K562 (cell line): ENCODE results near the gene FAM111B. TPM values are rescaled to one million over a fixed set of nuclear protein-coding genes. Genes with fewer than 3 reads are reported as not detected.

ENCODE experiments used
- ARID2 ChIP-seq: fragments of 450-650 bp; IDR thresholded peaks from 2 replicates; pipeline ENCODE4 v1.6.1; 2017; ENCODE audit warnings: antibody characterized with exemption, mild to moderate bottlenecking
- BRCA1 ChIP-seq, 2 experiments: fragments of 450-650 bp in 1 of 2; sonication (generic) in 1 of 2; formaldehyde crosslinking in 1 of 2; IDR thresholded peaks; 2 replicates each; pipeline versions ENCODE4 v1.5.0 to v1.6.1; 2017 to 2020; ENCODE audit warnings: mild to moderate bottlenecking in 1 of 2, missing genetic modification reagents in 1 of 2
- CBX2 ChIP-seq: fragments of 200-600 bp; sonication (generic); IDR thresholded peaks from one replicate; pipeline ENCODE4 v1.6.1; 2012; ENCODE audit warnings: mild to moderate bottlenecking, low read length, inconsistent platforms; ENCODE audit not compliant: insufficient read depth, poor library complexity, severe bottlenecking
- CBX5 ChIP-seq: IDR thresholded peaks from 2 replicates; pipeline ENCODE4 v1.6.1; 2014; ENCODE audit warnings: low read depth, borderline replicate concordance
- CEBPB ChIP-seq: fragments of 450-650 bp; IDR thresholded peaks from 2 replicates; pipeline ENCODE4 v1.6.1; 2016; ENCODE audit warnings: missing genetic modification characterization, missing compliant biosample characterization
- CREBBP ChIP-seq: IDR thresholded peaks from one replicate; pipeline ENCODE4 v1.6.1; 2012; ENCODE audit warnings: low read depth, mild to moderate bottlenecking, control low read depth, inconsistent platforms, low read length
- FOSL1 ChIP-seq: fragments of 200-800 bp; sonication (Bioruptor generic); conservative IDR thresholded peaks from 2 replicates; pipeline ENCODE4 v1.6.1; 2016; ENCODE audit warnings: missing genetic modification characterization, missing compliant biosample characterization
- HDAC2 ChIP-seq: fragments of 450-650 bp; IDR thresholded peaks from 2 replicates; pipeline ENCODE4 v1.6.1; 2016; ENCODE audit warnings: mild to moderate bottlenecking
- MCM7 ChIP-seq, 2 experiments: fragments of 450-650 bp; IDR thresholded peaks; 2 replicates each; pipeline ENCODE4 v1.6.1; 2016 to 2018
- MIER1 ChIP-seq: fragments of 450-650 bp; IDR thresholded peaks from 2 replicates; pipeline ENCODE4 v1.6.1; 2016; ENCODE audit warnings: antibody characterized with exemption, mild to moderate bottlenecking, low read depth
- NCOA2 ChIP-seq, 2 experiments: fragments of 450-650 bp; IDR thresholded peaks; 2 replicates each; pipeline ENCODE4 v1.6.1; 2018; ENCODE audit warnings: mild to moderate bottlenecking in 2 of 2, moderate library complexity in 1 of 2; ENCODE audit not compliant: partially characterized antibody in 2 of 2
- PHB ChIP-seq: fragments of 250-450 bp; sonication (Bioruptor Pico); IDR thresholded peaks from 2 replicates; pipeline ENCODE4 v1.5.0; 2021
- RBM22 ChIP-seq: fragments of 200-400 bp; formaldehyde crosslinking; IDR thresholded peaks from 2 replicates; pipeline ENCODE4 v1.6.1; 2018; ENCODE audit warnings: low read length, low read depth; ENCODE audit not compliant: poor library complexity, severe bottlenecking
- SAFB ChIP-seq: fragments of 200-400 bp; formaldehyde crosslinking; IDR thresholded peaks from 2 replicates; pipeline ENCODE4 v1.6.1; 2017; ENCODE audit warnings: low read depth, low read length, borderline replicate concordance
- SMAD4 ChIP-seq: fragments of 250-450 bp; sonication (Bioruptor Pico); conservative IDR thresholded peaks from 2 replicates; pipeline ENCODE4 v1.8.0; 2021; ENCODE audit warnings: inconsistent platforms, mild to moderate bottlenecking, moderate library complexity
- SMARCB1 ChIP-seq: IDR thresholded peaks from 2 replicates; pipeline ENCODE4 v1.6.1; 2011; ENCODE audit warnings: improper control_type of control experiment, low read depth; ENCODE audit not compliant: insufficient read length
- STAG1 ChIP-seq: sonication (generic); formaldehyde crosslinking; IDR thresholded peaks from 2 replicates; pipeline ENCODE4 v1.5.0; 2020; ENCODE audit warnings: missing genetic modification reagents, borderline replicate concordance
- XRCC3 ChIP-seq: fragments of 450-650 bp; IDR thresholded peaks from 2 replicates; pipeline ENCODE4 v1.6.1; 2017; ENCODE audit warnings: mild to moderate bottlenecking, moderate library complexity
- ZFP36 ChIP-seq: fragments of 150-350 bp; IDR thresholded peaks from 2 replicates; pipeline ENCODE4 v1.6.1; 2018; ENCODE audit warnings: low read length, low read depth; ENCODE audit not compliant: partially characterized antibody
- ZNF764 ChIP-seq: fragments of 250-450 bp; sonication (Bioruptor Pico); IDR thresholded peaks from 2 replicates; pipeline ENCODE4 v1.4.0; 2020; ENCODE audit warnings: low read depth, mild to moderate bottlenecking, moderate library complexity
- polyA plus RNA-seq, 8 experiments: library from polyadenylated mRNA; depleted of rRNA in 4 of 8; stranded (reverse) in 5 of 8; unstranded in 3 of 8; fragments of >200 nt; fragmentation: Nextera tagmentation in 2 of 8; fragmentation: Illumina TruSeq in 1 of 8; extraction: Ambion mirVana in 2 of 8; extraction: Trizol in 1 of 8; gene quantifications; 2 replicates each; pipeline versions ENCODE4 v1.2.1 to v1.2.3, GENCODE V29; 2011 to 2014; ENCODE audit warnings: inconsistent platforms in 1 of 8, missing spikeins in 1 of 8
- total RNA-seq, 7 experiments: library from RNA; depleted of rRNA in 6 of 7; stranded (reverse); fragments of >200 nt in 6 of 7; fragmentation: Illumina TruSeq in 2 of 7; extraction: Trizol in 2 of 7; gene quantifications; 2 replicates each; pipeline versions ENCODE4 v1.2.1 to v1.2.3, GENCODE V29; 2011 to 2021; ENCODE audit warnings: low replicate concordance in 1 of 7
- TF ChIP-seq, protein P1 (sequence below): sonication (generic); formaldehyde crosslinking; IDR thresholded peaks from 2 replicates; pipeline ENCODE4 v1.8.1; 2023; ENCODE audit warnings: mild to moderate bottlenecking, missing genetic modification reagents
- TF ChIP-seq, protein P2 (sequence below): sonication (generic); formaldehyde crosslinking; IDR thresholded peaks from 2 replicates; pipeline ENCODE4 v1.8.0; 2022; ENCODE audit warnings: mild to moderate bottlenecking, missing genetic modification reagents
- TF ChIP-seq, protein P3 (sequence below): fragments of 250-450 bp; sonication (Bioruptor Pico); IDR thresholded peaks from 2 replicates; pipeline ENCODE4 v1.9.0; 2021; ENCODE audit warnings: mild to moderate bottlenecking, inconsistent platforms

FAM111B gene
- total and polyA plus RNA-seq, 9 of the 15 experiments (the other 6 are each of a cell fraction or from before 2014, with no cell fraction given): 0.01 to 0.33 (median 0.06) TPM; not detected in 5

DNA sequence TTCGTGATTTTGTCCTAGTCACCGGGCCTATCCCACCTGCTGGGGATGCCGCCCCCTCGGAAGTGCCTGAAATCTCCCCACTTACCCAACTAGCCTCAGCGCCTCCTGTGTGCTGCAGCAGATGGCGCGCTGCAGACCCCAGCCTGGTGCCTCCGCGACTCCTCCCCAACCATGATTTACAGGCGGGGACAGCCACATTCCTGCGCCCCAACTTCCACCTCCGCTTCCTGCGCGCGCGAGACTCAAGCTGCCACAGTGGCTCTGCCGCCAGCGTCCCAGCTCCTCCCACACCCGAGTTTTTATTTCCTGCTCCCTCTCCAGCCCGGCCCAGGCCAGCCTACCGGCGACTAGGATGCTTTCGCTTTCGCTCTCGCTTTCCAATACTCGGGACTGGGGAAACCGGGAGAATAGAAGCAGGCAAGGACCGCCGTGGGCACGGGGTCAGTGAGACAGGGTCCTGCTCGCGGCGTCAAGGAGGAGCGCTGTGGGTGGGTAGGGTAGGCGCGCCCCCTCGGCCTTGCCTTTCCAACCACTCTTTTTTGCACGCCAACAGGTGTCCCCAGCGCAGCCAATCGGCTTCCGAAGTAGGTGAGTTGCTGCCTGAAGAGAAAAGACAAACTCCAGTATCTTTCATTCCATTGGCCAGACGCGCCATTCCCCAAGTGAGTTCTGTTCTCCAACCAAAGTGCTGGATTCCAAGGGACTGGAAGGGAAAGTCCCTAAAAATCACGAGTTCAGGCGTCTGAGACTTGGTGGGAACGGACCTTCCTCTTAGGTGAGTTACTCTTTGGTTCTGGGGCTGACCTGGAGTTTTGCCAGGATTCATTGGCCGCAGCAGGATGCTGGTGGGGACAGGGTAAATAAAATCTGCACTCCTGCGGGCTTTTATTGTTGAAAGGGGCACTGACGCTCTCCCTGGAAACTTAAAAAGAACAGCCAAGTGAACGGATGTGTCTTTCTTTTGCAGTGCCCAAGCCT is 35.8 kb downstream of the FAM111B start, which contains the start of gene FAM111A (continued):
- TF ChIP-seq MIER1 (no peak), CBX5 (no peak), CBX2 (no peak), FOSL1 (tag) (no peak), NCOA2 (IDR thresholded peaks at IDR 0.05; ENCODE audit: partially characterized antibody in 2 of 2) (no peak), ZNF764 (no peak), SMAD4 (CRISPR knock-in tag) (0 out of 2 replicates have a peak, but pooled peaks have one; percentile 47), ARID2 (no peak), HDAC2 (peak; percentile 64; the same call in 1 of the 2 replicates), XRCC3 (no peak), PHB (CRISPR knock-in tag) (0 out of 2 replicates have a peak, but pooled peaks have one; percentile 41), CEBPB (tag) (no peak), SMARCB1 (no peak), STAG1 (CRISPR knock-in tag) (no peak), SAFB (peak; percentile 80; the same call in 1 of the 2 replicates), RBM22 (no peak), ZFP36 (no peak), CREBBP (no peak), MCM7 (IDR thresholded peaks at IDR 0.05) (no peak), BRCA1 (IDR thresholded peaks at IDR 0.05) (no peak), BRCA1 (CRISPR knock-in tag; IDR thresholded peaks at IDR 0.05) (no peak)
- TF ChIP-seq, protein P1, sequence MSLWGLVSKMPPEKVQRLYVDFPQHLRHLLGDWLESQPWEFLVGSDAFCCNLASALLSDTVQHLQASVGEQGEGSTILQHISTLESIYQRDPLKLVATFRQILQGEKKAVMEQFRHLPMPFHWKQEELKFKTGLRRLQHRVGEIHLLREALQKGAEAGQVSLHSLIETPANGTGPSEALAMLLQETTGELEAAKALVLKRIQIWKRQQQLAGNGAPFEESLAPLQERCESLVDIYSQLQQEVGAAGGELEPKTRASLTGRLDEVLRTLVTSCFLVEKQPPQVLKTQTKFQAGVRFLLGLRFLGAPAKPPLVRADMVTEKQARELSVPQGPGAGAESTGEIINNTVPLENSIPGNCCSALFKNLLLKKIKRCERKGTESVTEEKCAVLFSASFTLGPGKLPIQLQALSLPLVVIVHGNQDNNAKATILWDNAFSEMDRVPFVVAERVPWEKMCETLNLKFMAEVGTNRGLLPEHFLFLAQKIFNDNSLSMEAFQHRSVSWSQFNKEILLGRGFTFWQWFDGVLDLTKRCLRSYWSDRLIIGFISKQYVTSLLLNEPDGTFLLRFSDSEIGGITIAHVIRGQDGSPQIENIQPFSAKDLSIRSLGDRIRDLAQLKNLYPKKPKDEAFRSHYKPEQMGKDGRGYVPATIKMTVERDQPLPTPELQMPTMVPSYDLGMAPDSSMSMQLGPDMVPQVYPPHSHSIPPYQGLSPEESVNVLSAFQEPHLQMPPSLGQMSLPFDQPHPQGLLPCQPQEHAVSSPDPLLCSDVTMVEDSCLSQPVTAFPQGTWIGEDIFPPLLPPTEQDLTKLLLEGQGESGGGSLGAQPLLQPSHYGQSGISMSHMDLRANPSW (CRISPR knock-in tag): no peak
- TF ChIP-seq, protein P2, sequence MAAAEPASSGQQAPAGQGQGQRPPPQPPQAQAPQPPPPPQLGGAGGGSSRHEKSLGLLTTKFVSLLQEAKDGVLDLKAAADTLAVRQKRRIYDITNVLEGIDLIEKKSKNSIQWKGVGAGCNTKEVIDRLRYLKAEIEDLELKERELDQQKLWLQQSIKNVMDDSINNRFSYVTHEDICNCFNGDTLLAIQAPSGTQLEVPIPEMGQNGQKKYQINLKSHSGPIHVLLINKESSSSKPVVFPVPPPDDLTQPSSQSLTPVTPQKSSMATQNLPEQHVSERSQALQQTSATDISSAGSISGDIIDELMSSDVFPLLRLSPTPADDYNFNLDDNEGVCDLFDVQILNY (CRISPR knock-in tag): no peak
- TF ChIP-seq, protein P3, sequence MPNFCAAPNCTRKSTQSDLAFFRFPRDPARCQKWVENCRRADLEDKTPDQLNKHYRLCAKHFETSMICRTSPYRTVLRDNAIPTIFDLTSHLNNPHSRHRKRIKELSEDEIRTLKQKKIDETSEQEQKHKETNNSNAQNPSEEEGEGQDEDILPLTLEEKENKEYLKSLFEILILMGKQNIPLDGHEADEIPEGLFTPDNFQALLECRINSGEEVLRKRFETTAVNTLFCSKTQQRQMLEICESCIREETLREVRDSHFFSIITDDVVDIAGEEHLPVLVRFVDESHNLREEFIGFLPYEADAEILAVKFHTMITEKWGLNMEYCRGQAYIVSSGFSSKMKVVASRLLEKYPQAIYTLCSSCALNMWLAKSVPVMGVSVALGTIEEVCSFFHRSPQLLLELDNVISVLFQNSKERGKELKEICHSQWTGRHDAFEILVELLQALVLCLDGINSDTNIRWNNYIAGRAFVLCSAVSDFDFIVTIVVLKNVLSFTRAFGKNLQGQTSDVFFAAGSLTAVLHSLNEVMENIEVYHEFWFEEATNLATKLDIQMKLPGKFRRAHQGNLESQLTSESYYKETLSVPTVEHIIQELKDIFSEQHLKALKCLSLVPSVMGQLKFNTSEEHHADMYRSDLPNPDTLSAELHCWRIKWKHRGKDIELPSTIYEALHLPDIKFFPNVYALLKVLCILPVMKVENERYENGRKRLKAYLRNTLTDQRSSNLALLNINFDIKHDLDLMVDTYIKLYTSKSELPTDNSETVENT (CRISPR knock-in tag): no peak
